HG02763 (cell line): Measurements from ENCODE around the gene FAM83B.

Experiments used
- ATAC-seq: cut with Tn5 transposase; IDR thresholded peaks from one replicate; pipeline ENCODE4 v1.9.1; 2021; ENCODE audit warnings: mild to moderate bottlenecking, moderate library complexity; ENCODE audit not compliant: unreplicated experiment

Gene FAM83B

GRCh38 chr6:54893818-54894217 lies 47.2 kb downstream of the FAM83B start:
- no peak for ATAC-seq

- no peak for ATAC-seq
These were observed 49.7 kb downstream of the FAM83B start for GRCh38 chr6:54896302-54896701.

- ATAC-seq: no peak
These were observed 51.1 kb downstream of the FAM83B start for GRCh38 chr6:54897462-54898189.

- ATAC-seq: no peak
These were observed 52.2 kb downstream of the FAM83B start for GRCh38 chr6:54898767-54899166.

- no peak for ATAC-seq
These were observed 52.9 kb downstream of the FAM83B start for GRCh38 chr6:54899442-54899841.

GRCh38 chr6:54899986-54900385 lies 53.4 kb downstream of the FAM83B start:
- no peak for ATAC-seq

- no peak for ATAC-seq
These were observed 54.1 kb downstream of the FAM83B start for GRCh38 chr6:54900666-54901065.

- ATAC-seq: no peak
These were observed 57.3 kb downstream of the FAM83B start for GRCh38 chr6:54903884-54904283.

- no peak for ATAC-seq
These were observed 60.8 kb downstream of the FAM83B start for GRCh38 chr6:54907355-54907754.

- ATAC-seq: no peak
These were observed 62.6 kb downstream of the FAM83B start for GRCh38 chr6:54909184-54909583.

- no peak for ATAC-seq
These were observed 63.9 kb downstream of the FAM83B start for GRCh38 chr6:54910431-54910884.

- no peak for ATAC-seq
These were observed 64.3 kb downstream of the FAM83B start for GRCh38 chr6:54910921-54911320.

- no peak for ATAC-seq
These were observed 66.6 kb downstream of the FAM83B start for GRCh38 chr6:54913211-54913610.

- no peak for ATAC-seq
These were observed 70.3 kb downstream of the FAM83B start for GRCh38 chr6:54916858-54917257.

- no peak for ATAC-seq
These were observed 74.1 kb downstream of the FAM83B start for GRCh38 chr6:54920628-54921027.

- ATAC-seq: no peak
These were observed 75.3 kb downstream of the FAM83B start for GRCh38 chr6:54921891-54922290.

- no peak for ATAC-seq
These were observed 82.8 kb downstream of the FAM83B start for GRCh38 chr6:54929245-54929909.

GRCh38 chr6:54932622-54933021 lies 86.1 kb downstream of the FAM83B start:
- ATAC-seq: no peak

GRCh38 chr6:54935739-54936138 lies 89.2 kb downstream of the FAM83B start:
- ATAC-seq: no peak

GRCh38 chr6:54937371-54937770 lies 90.8 kb downstream of the FAM83B start:
- ATAC-seq: no peak

GRCh38 chr6:54957698-54958097 lies 111.1 kb downstream of the FAM83B start:
- no peak for ATAC-seq

- ATAC-seq: no peak
These were observed 111.9 kb downstream of the FAM83B start for GRCh38 chr6:54958446-54958845.
